K562 (cell line): ENCODE results near the gene ITPR1. TPM values are rescaled to one million over a fixed set of nuclear protein-coding genes. Genes with fewer than 3 reads are reported as not detected.

ENCODE experiments used
- BCL6 ChIP-seq: fragments of 250-450 bp; sonication (Bioruptor Pico); IDR thresholded peaks from 2 replicates; pipeline ENCODE4 v1.4.0; 2020
- CREB1 ChIP-seq, 2 experiments: sonication (generic) in 1 of 2; formaldehyde crosslinking in 1 of 2; IDR thresholded peaks; 2 replicates each; pipeline versions ENCODE4 v1.6.1 to v1.8.0; 2012 to 2022; ENCODE audit warnings: inconsistent platforms in 1 of 2, mild to moderate bottlenecking in 1 of 2, missing genetic modification reagents in 1 of 2, moderate library complexity in 1 of 2
- POLR2A ChIP-seq: fragments of 450-650 bp; conservative IDR thresholded peaks from 2 replicates; pipeline ENCODE4 v1.6.1; 2016
- SMARCC2 ChIP-seq: fragments of 450-650 bp; IDR thresholded peaks from 2 replicates; pipeline ENCODE4 v1.6.1; 2017; ENCODE audit warnings: antibody characterized with exemption, moderate library complexity, mild to moderate bottlenecking, low read depth
- TARDBP ChIP-seq: fragments of 450-650 bp; IDR thresholded peaks from 2 replicates; pipeline ENCODE4 v1.6.1; 2016
- ZBED1 ChIP-seq: IDR thresholded peaks from 2 replicates; pipeline ENCODE4 v1.6.1; 2014
- ZBTB34 ChIP-seq: fragments of 250-450 bp; sonication (Bioruptor Pico); IDR thresholded peaks from 2 replicates; pipeline ENCODE4 v1.8.0; 2021; ENCODE audit warnings: mild to moderate bottlenecking, moderate library complexity
- ZFP36 ChIP-seq: fragments of 150-350 bp; IDR thresholded peaks from 2 replicates; pipeline ENCODE4 v1.6.1; 2018; ENCODE audit warnings: low read length, low read depth; ENCODE audit not compliant: partially characterized antibody
- ZNF184 ChIP-seq: sonication (generic); formaldehyde crosslinking; IDR thresholded peaks from 2 replicates; pipeline ENCODE4 v1.5.0; 2020; ENCODE audit warnings: missing genetic modification reagents
- ZNF384 ChIP-seq: IDR thresholded peaks from 2 replicates; pipeline ENCODE4 v1.6.1; 2012; ENCODE audit warnings: low read depth, low read length, improper control_type of control experiment
- ZNF77 ChIP-seq: fragments of 250-450 bp; sonication (Bioruptor Pico); IDR thresholded peaks from 2 replicates; pipeline ENCODE4 v1.5.0; 2020
- polyA plus RNA-seq, 8 experiments: library from polyadenylated mRNA; depleted of rRNA in 4 of 8; stranded (reverse) in 5 of 8; unstranded in 3 of 8; fragments of >200 nt; fragmentation: Nextera tagmentation in 2 of 8; fragmentation: Illumina TruSeq in 1 of 8; extraction: Ambion mirVana in 2 of 8; extraction: Trizol in 1 of 8; gene quantifications; 2 replicates each; pipeline versions ENCODE4 v1.2.1 to v1.2.3, GENCODE V29; 2011 to 2014; ENCODE audit warnings: inconsistent platforms in 1 of 8, missing spikeins in 1 of 8
- total RNA-seq, 7 experiments: library from RNA; depleted of rRNA in 6 of 7; stranded (reverse); fragments of >200 nt in 6 of 7; fragmentation: Illumina TruSeq in 2 of 7; extraction: Trizol in 2 of 7; gene quantifications; 2 replicates each; pipeline versions ENCODE4 v1.2.1 to v1.2.3, GENCODE V29; 2011 to 2021; ENCODE audit warnings: low replicate concordance in 1 of 7
- TF ChIP-seq, protein P1 (sequence below), 2 experiments: fragments of 450-650 bp; IDR thresholded peaks; 2 replicates each; pipeline ENCODE4 v1.6.1; 2018; ENCODE audit warnings: mild to moderate bottlenecking in 2 of 2, low read depth in 1 of 2; ENCODE audit not compliant: partially characterized antibody in 2 of 2
- TF ChIP-seq, protein P2 (sequence below): fragments of 200-800 bp; sonication (Bioruptor generic); IDR thresholded peaks from 2 replicates; pipeline ENCODE4 v1.6.1; 2017; ENCODE audit warnings: missing genetic modification characterization, missing compliant biosample characterization
- TF ChIP-seq, protein P3 (sequence below), 2 experiments: fragments of 450-650 bp; conservative IDR thresholded peaks; 2 replicates each; pipeline ENCODE4 v1.6.1; 2017; ENCODE audit warnings: mild to moderate bottlenecking in 2 of 2, moderate library complexity in 2 of 2
- TF ChIP-seq, protein P4 (sequence below): fragments of 450-650 bp; IDR thresholded peaks from 2 replicates; pipeline ENCODE4 v1.6.1; 2016; ENCODE audit warnings: mild to moderate bottlenecking

The ITPR1 gene
- total and polyA plus RNA-seq, 9 of the 15 experiments (the other 6 are each of a cell fraction or from before 2014, with no cell fraction given), result 22.4 to 40.0 (median 27.4) TPM

DNA sequence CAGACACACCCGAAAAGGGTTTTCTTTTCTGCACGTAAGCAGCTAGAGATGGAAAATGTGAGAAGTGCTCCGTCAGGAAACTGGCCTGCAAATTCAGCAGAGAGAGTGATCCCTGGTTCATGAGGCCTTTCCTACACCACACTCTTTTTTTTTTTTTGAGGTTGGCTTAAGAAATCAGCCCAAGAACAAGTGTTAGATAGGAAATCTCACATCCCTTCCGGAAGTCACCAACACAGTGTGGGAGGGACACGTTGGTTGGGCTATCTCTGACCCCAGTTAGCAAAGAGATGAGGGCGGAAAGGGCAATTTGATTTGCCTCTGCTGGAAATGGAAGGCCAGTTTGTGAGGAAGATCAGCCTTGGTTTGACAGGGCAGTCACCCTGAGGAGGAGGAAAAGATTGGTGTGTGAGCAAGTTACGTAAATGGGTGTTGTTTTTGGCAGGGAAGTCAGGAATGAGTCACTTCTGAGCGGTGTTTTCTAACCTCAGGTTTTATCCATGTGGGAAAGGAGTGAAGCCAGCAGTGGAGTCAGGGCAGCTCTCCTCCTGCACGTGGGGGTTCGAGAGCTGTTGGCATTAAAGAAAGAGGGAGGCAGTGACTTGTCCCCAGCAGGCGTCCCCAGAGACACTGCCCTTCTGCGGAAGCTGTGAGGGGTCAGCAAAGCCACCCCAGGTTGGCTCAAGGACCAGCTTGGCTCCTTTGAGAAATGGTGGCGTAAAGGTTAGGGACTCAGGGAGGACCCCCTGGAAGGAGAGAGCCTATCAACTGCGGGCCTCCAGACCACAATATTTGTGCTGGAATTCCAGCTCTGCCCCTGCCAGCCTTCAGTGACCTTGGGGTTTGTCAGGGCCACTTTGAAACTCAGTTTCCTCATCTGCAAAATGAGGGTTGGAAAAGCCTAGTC lies 248.5 kb downstream of the ITPR1 start (continued):
- TF ChIP-seq, protein P1, sequence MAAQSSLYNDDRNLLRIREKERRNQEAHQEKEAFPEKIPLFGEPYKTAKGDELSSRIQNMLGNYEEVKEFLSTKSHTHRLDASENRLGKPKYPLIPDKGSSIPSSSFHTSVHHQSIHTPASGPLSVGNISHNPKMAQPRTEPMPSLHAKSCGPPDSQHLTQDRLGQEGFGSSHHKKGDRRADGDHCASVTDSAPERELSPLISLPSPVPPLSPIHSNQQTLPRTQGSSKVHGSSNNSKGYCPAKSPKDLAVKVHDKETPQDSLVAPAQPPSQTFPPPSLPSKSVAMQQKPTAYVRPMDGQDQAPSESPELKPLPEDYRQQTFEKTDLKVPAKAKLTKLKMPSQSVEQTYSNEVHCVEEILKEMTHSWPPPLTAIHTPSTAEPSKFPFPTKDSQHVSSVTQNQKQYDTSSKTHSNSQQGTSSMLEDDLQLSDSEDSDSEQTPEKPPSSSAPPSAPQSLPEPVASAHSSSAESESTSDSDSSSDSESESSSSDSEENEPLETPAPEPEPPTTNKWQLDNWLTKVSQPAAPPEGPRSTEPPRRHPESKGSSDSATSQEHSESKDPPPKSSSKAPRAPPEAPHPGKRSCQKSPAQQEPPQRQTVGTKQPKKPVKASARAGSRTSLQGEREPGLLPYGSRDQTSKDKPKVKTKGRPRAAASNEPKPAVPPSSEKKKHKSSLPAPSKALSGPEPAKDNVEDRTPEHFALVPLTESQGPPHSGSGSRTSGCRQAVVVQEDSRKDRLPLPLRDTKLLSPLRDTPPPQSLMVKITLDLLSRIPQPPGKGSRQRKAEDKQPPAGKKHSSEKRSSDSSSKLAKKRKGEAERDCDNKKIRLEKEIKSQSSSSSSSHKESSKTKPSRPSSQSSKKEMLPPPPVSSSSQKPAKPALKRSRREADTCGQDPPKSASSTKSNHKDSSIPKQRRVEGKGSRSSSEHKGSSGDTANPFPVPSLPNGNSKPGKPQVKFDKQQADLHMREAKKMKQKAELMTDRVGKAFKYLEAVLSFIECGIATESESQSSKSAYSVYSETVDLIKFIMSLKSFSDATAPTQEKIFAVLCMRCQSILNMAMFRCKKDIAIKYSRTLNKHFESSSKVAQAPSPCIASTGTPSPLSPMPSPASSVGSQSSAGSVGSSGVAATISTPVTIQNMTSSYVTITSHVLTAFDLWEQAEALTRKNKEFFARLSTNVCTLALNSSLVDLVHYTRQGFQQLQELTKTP (IDR thresholded peaks at IDR 0.05; ENCODE audit: low read depth in 1 of 2, partially characterized antibody in 2 of 2), result peak in 1 of 2 experiments; percentile 77
- TF ChIP-seq ZNF184 (no peak), CREB1 (IDR thresholded peaks at IDR 0.05) (peak; percentile 59; the same call in 1 of the 2 replicates), CREB1 (CRISPR knock-in tag; IDR thresholded peaks at IDR 0.05) (no peak), ZBTB34 (no peak), ZNF384 (peak; percentile 96), ZBED1 (peak; percentile 55; the same call in 1 of the 2 replicates), ZNF77 (CRISPR knock-in tag) (no peak), BCL6 (peak; percentile 45; the same call in 1 of the 2 replicates), SMARCC2 (peak; percentile 77), TARDBP (peak; percentile 18; the same call in 1 of the 2 replicates), ZFP36 (peak; percentile 3), POLR2A (peak; percentile 73)
- TF ChIP-seq, protein P2, sequence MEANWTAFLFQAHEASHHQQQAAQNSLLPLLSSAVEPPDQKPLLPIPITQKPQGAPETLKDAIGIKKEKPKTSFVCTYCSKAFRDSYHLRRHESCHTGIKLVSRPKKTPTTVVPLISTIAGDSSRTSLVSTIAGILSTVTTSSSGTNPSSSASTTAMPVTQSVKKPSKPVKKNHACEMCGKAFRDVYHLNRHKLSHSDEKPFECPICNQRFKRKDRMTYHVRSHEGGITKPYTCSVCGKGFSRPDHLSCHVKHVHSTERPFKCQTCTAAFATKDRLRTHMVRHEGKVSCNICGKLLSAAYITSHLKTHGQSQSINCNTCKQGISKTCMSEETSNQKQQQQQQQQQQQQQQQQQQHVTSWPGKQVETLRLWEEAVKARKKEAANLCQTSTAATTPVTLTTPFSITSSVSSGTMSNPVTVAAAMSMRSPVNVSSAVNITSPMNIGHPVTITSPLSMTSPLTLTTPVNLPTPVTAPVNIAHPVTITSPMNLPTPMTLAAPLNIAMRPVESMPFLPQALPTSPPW (CRISPR knock-in tag), result peak; percentile 53
- TF ChIP-seq, protein P3, sequence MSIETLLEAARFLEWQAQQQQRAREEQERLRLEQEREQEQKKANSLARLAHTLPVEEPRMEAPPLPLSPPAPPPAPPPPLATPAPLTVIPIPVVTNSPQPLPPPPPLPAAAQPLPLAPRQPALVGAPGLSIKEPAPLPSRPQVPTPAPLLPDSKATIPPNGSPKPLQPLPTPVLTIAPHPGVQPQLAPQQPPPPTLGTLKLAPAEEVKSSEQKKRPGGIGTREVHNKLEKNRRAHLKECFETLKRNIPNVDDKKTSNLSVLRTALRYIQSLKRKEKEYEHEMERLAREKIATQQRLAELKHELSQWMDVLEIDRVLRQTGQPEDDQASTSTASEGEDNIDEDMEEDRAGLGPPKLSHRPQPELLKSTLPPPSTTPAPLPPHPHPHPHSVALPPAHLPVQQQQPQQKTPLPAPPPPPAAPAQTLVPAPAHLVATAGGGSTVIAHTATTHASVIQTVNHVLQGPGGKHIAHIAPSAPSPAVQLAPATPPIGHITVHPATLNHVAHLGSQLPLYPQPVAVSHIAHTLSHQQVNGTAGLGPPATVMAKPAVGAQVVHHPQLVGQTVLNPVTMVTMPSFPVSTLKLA (conservative IDR thresholded peaks at IDR 0.05), result peak; percentile 73 to 89
- TF ChIP-seq, protein P4, sequence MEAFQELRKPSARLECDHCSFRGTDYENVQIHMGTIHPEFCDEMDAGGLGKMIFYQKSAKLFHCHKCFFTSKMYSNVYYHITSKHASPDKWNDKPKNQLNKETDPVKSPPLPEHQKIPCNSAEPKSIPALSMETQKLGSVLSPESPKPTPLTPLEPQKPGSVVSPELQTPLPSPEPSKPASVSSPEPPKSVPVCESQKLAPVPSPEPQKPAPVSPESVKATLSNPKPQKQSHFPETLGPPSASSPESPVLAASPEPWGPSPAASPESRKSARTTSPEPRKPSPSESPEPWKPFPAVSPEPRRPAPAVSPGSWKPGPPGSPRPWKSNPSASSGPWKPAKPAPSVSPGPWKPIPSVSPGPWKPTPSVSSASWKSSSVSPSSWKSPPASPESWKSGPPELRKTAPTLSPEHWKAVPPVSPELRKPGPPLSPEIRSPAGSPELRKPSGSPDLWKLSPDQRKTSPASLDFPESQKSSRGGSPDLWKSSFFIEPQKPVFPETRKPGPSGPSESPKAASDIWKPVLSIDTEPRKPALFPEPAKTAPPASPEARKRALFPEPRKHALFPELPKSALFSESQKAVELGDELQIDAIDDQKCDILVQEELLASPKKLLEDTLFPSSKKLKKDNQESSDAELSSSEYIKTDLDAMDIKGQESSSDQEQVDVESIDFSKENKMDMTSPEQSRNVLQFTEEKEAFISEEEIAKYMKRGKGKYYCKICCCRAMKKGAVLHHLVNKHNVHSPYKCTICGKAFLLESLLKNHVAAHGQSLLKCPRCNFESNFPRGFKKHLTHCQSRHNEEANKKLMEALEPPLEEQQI, result peak; percentile 37; the same call in 1 of the 2 replicates
